C1 segment of cervical spinal cord (tissue), 14 donors: Measurements from ENCODE around the gene HNF1A.
"Not testable (repeated sequence)": the region's sequence is repeated elsewhere in the genome, so short reads cannot be mapped to it uniquely, and the experiment has no call there.

Experiments used
- DNase-seq, 14 donors: peaks; one replicate each; lab custom pipeline; 2025; lab: John Stamatoyannopoulos, UW

HNF1A gene

DNA sequence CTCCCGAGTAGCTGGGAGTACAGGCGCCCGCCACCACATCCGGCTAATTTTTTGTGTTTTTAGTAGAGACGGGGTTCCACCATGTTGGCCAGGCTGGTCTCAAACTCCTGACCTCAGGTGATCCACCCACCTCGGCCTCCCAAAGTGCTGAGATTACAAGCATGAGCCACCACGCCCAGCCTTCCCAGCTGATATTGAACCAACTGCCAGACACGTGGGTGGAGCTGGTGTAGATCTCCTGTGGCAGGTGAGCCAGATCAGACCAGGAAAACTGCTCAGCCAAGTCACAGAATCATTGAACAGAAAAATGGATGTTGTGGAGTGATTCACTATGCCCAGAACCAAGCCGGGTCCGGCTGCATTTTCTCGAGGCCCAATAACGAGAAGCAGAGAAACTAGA lies 69.1 kb downstream of the HNF1A start:
- DNase-seq: not testable (repeated sequence)

DNA sequence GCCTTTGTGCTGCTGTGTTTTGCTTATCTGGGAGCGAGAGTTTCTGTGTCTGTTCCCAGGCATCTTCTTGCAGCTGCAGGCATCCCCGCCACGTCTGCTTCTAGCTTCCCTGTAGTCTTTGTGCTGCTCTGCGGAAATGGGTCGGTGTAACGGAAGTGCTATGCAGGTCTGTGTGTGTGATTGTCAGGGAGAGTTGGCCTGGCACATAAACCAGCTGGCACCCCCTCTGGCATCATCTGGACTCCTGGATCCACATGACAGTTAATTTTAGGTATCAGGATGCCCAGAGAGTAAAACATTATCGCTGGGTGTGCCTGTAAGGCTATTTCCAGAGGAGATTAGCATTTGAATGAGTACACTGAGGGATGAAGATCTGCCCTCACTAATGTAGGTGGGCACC lies 70.1 kb downstream of the HNF1A start:
- no peak for DNase-seq

DNA sequence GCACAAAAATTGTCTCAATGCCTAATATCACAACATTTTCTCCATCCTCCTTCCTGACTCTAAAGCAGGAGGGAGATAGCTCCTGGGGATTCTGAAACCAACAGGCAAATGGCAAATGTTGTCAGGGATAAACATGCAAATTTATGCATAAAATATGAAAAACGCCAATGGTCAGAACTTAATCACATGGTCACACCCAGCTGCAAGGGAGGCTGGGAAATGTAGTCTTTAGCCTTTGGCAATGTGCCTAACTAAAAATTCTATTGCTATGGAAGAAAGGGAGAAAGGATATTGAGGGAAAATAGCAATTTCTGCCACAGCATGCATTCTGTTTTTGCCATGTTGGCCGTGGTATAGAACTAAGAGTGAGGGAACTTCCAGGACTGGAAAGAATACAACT lies 72.4 kb downstream of the HNF1A start:
- DNase-seq: no peak
